Measurements from ENCODE around the gene RBM7.

The RBM7 gene

GRCh38 chr11:114400216-114400914 is at the start of gene RBM7, which contains the start of gene C11orf71:
Gene RBM7 (plus strand): TSS chr11:114400666. CDS start chr11:114400672, 6 bp downstream.
Gene C11orf71 (minus strand): TSS chr11:114400511. CDS start chr11:114400331, 180 bp downstream.
- DNase-seq (ENCODE audit: low read depth): peak; percentile 95

- no peak for DNase-seq (ENCODE audit: low read depth)
These were observed 47.0 kb upstream of the RBM7 start for GRCh38 chr11:114353443-114353842.

GRCh38 chr11:114354076-114354475 is 46.4 kb upstream of the RBM7 start:
- DNase-seq (ENCODE audit: low read depth): peak; percentile 93

GRCh38 chr11:114358716-114359115 is 41.8 kb upstream of the RBM7 start:
- no peak for DNase-seq (ENCODE audit: low read depth)

- DNase-seq (ENCODE audit: low read depth): no peak
These were observed 41.1 kb upstream of the RBM7 start for GRCh38 chr11:114359342-114359741.

GRCh38 chr11:114362326-114362725 is 38.1 kb upstream of the RBM7 start:
- DNase-seq (ENCODE audit: low read depth): no peak

- no peak for DNase-seq (ENCODE audit: low read depth)
These were observed 37.5 kb upstream of the RBM7 start for GRCh38 chr11:114362958-114363357.

- peak; percentile 84 for DNase-seq (ENCODE audit: low read depth)
These were observed 33.9 kb upstream of the RBM7 start for GRCh38 chr11:114366331-114367243.

- no peak for DNase-seq (ENCODE audit: low read depth)
These were observed 33.1 kb upstream of the RBM7 start for GRCh38 chr11:114367244-114367957.

- no peak for DNase-seq (ENCODE audit: low read depth)
These were observed 31.4 kb upstream of the RBM7 start for GRCh38 chr11:114368918-114369680.

- DNase-seq (ENCODE audit: low read depth): no peak
These were observed 25.4 kb upstream of the RBM7 start for GRCh38 chr11:114375052-114375451.

- DNase-seq (ENCODE audit: low read depth): peak; percentile 85
These were observed 22.7 kb upstream of the RBM7 start for GRCh38 chr11:114377612-114378267.

GRCh38 chr11:114379394-114380069 is 20.9 kb upstream of the RBM7 start:
- DNase-seq (ENCODE audit: low read depth): no peak

- DNase-seq (ENCODE audit: low read depth): no peak
These were observed 18.0 kb upstream of the RBM7 start for GRCh38 chr11:114382509-114382908.

GRCh38 chr11:114384487-114384886 is 16.0 kb upstream of the RBM7 start:
- DNase-seq (ENCODE audit: low read depth): no peak

- no peak for DNase-seq (ENCODE audit: low read depth)
These were observed 14.3 kb upstream of the RBM7 start for GRCh38 chr11:114386131-114386530.

- DNase-seq (ENCODE audit: low read depth): no peak
These were observed 13.9 kb upstream of the RBM7 start for GRCh38 chr11:114386545-114386944.

- no peak for DNase-seq (ENCODE audit: low read depth)
These were observed 7.5 kb upstream of the RBM7 start for GRCh38 chr11:114392735-114393667.

- DNase-seq (ENCODE audit: low read depth): no peak
These were observed 4.7 kb upstream of the RBM7 start for GRCh38 chr11:114395736-114396135.
